ENCODE data around the gene NEURL3. TPM values are rescaled to one million over a fixed set of nuclear protein-coding genes. Genes with fewer than 3 reads are reported as not detected.

The NEURL3 gene
- total RNA-seq, 2 donors from 2014 or later: 8.9 to 28.9 TPM

DNA sequence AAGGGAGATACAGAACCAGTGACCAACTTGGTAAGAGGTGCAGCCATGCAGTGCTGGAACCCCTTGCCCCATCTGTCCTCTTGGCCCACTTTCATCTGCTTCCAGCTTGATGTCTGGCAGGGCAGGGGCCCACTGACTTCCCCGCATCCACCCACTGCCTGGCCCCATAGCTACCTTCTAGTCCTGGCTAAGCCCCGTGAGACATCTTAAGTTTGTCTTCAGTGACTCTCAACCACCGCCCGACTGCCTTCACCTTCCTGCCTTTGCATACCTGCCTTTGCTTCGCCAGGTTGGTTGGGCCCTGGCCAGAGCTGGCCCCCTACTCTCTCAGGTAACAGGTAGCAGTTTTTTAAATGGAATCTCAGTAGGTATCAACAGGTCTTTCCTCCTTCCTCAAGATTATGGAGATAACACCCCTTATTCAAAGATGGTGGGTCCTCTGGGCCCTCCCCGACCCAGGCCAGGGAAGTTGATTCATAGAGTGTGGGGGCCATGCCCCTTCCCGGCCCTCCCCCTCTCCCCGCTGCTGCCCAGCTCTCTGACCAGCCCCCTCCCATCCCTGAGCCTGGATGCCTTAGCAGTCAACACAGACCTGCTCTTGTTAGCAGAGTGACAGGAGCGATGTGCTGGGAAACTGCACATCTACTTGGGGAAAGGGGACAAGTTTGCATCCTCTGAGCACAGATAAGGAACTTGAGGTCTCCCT lies 34.2 kb upstream of the NEURL3 start:
- 68% methylated on average over 9 of the region's 9 CpGs for WGBS
- no peaks in the 10 kb centered on the region for H3K36me3 ChIP-seq
- no peaks in the 10 kb centered on the region for H3K9me3 ChIP-seq
- H3K27me3 ChIP-seq (replicated peaks; ENCODE audit: insufficient read depth): no peaks in the 10 kb centered on the region
- H3K27ac ChIP-seq: peak overlapping the region in 1 of 2 donors; percentile 13
- TF ChIP-seq CTCF (IDR thresholded peaks at IDR 0.05): no peak
- no peak for TF ChIP-seq POLR2AphosphoS5 (IDR thresholded peaks at IDR 0.05)
- TF ChIP-seq POLR2A (IDR thresholded peaks at IDR 0.05): no peak
- intact Hi-C loops (cut with DNase I): loop anchor here (5.0 to 10.0 kb wide), 4 partner anchors 98 to 415 kb away; partner anchors contain the start of genes KANSL3 and STARD7
- H3K4me3 ChIP-seq: no peak overlapping the region
- no peak for DNase-seq (ENCODE audit: low spot score)
- peaks cover 9% of the 10 kb centered on the region for H3K4me1 ChIP-seq (replicated peaks)

- peaks cover 15% of the 10 kb centered on the region for H3K4me1 ChIP-seq (replicated peaks)
- no peaks in the 10 kb centered on the region for H3K27me3 ChIP-seq (replicated peaks; ENCODE audit: insufficient read depth)
- DNase-seq (ENCODE audit: low spot score): peak; percentile 67
- peak overlapping the region; percentile 86 to 87 for H3K27ac ChIP-seq
- intact Hi-C loops (cut with DNase I): loop anchor here (5.0 to 10.0 kb wide), 4 partner anchors 99 to 416 kb away; partner anchors contain the start of genes KANSL3 and STARD7
- H3K36me3 ChIP-seq: no peaks in the 10 kb centered on the region
- 17% methylated on average over 24 of the region's 24 CpGs for WGBS
- H3K4me3 ChIP-seq: peak overlapping the region; percentile 63 to 64
- no peak for TF ChIP-seq CTCF (IDR thresholded peaks at IDR 0.05)
- peak; percentile 57 for TF ChIP-seq POLR2A (IDR thresholded peaks at IDR 0.05)
- TF ChIP-seq POLR2AphosphoS5 (IDR thresholded peaks at IDR 0.05): peak; percentile 71
- H3K9me3 ChIP-seq: no peaks in the 10 kb centered on the region
Observed at GRCh38 chr2:96538487-96539214, 33.5 kb upstream of the NEURL3 start.

DNA sequence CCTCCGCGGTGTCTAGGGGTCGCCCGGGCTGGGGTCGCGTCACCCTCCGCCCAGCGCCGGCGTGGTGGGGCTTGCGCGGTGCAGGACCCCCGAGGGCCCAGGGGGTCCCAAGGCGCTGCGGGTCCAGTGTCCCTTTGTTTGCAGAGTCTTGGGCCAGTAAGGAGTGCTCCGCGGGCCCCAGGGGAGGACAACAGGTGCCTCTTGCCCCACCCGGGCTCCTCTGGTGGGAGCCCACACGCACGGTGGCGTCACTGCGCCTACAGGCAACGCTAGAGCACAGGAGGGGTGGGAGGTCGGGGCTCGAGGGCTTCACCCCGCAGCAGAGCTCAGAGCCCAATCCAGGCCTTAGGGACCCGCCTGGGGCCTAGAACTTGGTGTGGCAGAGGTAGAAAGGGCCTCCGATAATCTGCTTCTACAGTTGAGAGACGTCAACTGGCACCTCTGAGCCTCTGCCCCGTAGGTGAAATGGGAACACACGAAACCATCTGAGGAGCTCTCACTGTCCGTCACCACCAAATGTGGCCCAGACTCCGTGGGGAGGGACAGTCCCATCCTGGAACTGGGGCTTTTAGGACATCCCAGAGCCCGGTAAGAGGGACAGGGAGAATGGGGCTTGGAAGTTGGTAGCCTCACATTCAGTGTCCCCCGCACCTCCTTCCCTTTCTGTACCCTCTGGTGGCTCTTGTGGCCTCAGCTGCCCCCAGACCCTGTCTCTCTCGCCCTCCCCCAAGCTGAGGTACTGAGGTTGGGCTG lies 32.8 kb upstream of the NEURL3 start:
- Histone ChIP-seq H3K4me1 (replicated peaks) (peaks cover 15% of the 10 kb centered on the region), H3K27ac (peak overlapping the region; percentile 86 to 87), H3K4me3 (peak overlapping the region; percentile 63 to 64), H3K36me3 (no peaks in the 10 kb centered on the region), H3K9me3 (no peaks in the 10 kb centered on the region), H3K27me3 (replicated peaks; ENCODE audit: insufficient read depth) (no peaks in the 10 kb centered on the region)
- TF ChIP-seq POLR2AphosphoS5 (IDR thresholded peaks at IDR 0.05) (no peak), POLR2A (IDR thresholded peaks at IDR 0.05) (no peak), CTCF (IDR thresholded peaks at IDR 0.05) (no peak)
- DNase-seq (ENCODE audit: low spot score): no peak
- intact Hi-C loops (cut with DNase I): loop anchor here (5.0 to 10.0 kb wide), 4 partner anchors 99 to 417 kb away; partner anchors contain the start of genes KANSL3 and STARD7
- WGBS: 13% methylated on average over 20 of the region's 36 CpGs

DNA sequence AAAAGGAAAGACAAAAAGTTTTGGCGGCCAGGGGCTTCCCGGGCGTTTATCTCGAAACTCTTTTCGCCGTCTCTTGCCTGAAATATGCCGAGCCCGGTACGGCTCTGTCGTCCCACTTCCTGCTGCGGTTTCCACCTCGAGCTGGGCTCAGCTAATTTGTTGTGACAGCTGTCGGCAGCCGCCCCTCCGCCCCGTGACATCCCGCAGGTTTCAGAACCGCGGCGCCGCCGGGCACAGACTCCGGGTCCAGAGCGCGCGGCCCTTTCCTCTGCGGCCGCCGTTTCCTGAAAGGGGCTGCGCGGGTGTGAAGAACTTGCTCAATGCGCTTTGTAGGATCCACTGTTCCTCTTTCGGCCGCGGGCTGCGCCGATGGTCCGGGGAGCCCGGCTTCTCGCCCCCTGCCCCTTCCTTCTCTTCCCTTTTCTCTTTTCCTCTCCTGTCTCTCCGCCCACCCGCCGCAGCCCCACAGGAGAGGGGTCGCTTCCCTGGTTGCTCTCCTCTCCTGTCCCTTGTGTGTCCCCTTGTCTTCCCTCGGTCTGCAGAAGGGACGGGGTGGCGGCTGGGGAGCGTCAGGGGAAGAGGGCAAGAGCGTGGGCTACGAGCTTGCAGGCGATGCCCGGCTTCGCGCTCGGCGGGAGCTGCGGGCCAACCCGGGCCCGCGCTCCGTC lies 32.0 kb upstream of the NEURL3 start:
- no peaks in the 10 kb centered on the region for H3K36me3 ChIP-seq
- peak overlapping the region; percentile 63 to 64 for H3K4me3 ChIP-seq
- intact Hi-C loops (cut with DNase I): loop anchor here (5.0 to 10.0 kb wide), 4 partner anchors 100 to 418 kb away; partner anchors contain the start of genes KANSL3 and STARD7
- under 1% methylated on average over 57 of the region's 61 CpGs for WGBS
- TF ChIP-seq POLR2AphosphoS5 (IDR thresholded peaks at IDR 0.05) (peak; percentile 12), POLR2A (IDR thresholded peaks at IDR 0.05) (no peak), CTCF (IDR thresholded peaks at IDR 0.05) (no peak)
- no peaks in the 10 kb centered on the region for H3K27me3 ChIP-seq (replicated peaks; ENCODE audit: insufficient read depth)
- peak; percentile 44 for DNase-seq (ENCODE audit: low spot score)
- H3K27ac ChIP-seq: peak overlapping the region; percentile 86 to 87
- H3K4me1 ChIP-seq (replicated peaks): peaks cover 15% of the 10 kb centered on the region
- no peaks in the 10 kb centered on the region for H3K9me3 ChIP-seq

All from prostate gland (tissue), 2 donors.